Measurements from ENCODE around the gene PODXL2.

PODXL2 gene

GRCh38 chr3:127719369-127719768, 90.4 kb downstream of the PODXL2 start:
- H3K9me3 ChIP-seq (replicated peaks; ENCODE audit: low read length), result no peaks in the 10 kb centered on the region
- H3K4me3 ChIP-seq (ENCODE audit: low read length), result no peak overlapping the region
- H3K4me1 ChIP-seq (ENCODE audit: control insufficient read depth, insufficient read depth, low read length), result peaks cover 13% of the 10 kb centered on the region
- no peaks in the 10 kb centered on the region for H3K27me3 ChIP-seq (ENCODE audit: control insufficient read depth, insufficient read depth, low read length)
- no peak overlapping the region for H3K4me2 ChIP-seq (ENCODE audit: low read length)
- H3K36me3 ChIP-seq (ENCODE audit: insufficient read depth, low read length), result peaks cover 51% of the 10 kb centered on the region
- H3K9ac ChIP-seq (ENCODE audit: low read depth, low read length), result no peak overlapping the region

DNA sequence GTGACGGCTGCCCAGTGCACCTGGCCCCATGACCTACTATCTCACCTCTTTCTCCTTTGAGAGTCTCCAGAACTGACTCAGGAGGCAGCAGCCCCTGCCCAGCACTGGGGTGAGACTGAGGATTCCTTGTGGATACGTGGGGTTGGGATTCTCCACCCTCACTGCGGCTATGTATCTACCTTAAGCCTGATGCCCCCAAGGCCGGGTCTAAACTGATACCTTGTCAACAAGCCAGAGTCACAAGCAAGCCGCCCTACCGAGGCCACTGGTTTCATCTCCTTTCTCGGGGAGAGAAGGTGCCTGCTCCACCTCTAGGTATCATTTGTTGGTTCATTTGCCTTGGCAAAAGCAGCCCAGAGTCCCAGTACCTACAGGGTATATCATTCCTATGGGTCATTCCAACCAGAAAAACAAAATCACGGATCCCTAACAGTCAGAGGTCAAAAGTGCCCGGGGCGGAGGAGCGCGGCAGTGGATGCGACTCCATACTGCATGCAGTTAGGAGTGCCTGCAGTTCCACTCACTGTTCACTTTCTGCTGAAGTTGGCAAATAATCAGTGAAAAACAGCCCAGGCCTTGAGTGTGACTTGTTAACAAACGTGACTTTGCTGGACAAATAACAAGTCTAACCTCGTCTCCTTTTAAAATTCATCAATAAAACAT, 91.3 kb downstream of the PODXL2 start:
- no peak overlapping the region for H3K4me3 ChIP-seq (ENCODE audit: low read length)
- H3K4me2 ChIP-seq (ENCODE audit: low read length), result no peak overlapping the region
- H3K27me3 ChIP-seq (ENCODE audit: control insufficient read depth, insufficient read depth, low read length), result no peaks in the 10 kb centered on the region
- no peak overlapping the region for H3K9ac ChIP-seq (ENCODE audit: low read depth, low read length)
- peaks cover 53% of the 10 kb centered on the region for H3K36me3 ChIP-seq (ENCODE audit: insufficient read depth, low read length)
- H3K4me1 ChIP-seq (ENCODE audit: control insufficient read depth, insufficient read depth, low read length), result peaks cover 13% of the 10 kb centered on the region
- H3K9me3 ChIP-seq (replicated peaks; ENCODE audit: low read length), result no peaks in the 10 kb centered on the region

DNA sequence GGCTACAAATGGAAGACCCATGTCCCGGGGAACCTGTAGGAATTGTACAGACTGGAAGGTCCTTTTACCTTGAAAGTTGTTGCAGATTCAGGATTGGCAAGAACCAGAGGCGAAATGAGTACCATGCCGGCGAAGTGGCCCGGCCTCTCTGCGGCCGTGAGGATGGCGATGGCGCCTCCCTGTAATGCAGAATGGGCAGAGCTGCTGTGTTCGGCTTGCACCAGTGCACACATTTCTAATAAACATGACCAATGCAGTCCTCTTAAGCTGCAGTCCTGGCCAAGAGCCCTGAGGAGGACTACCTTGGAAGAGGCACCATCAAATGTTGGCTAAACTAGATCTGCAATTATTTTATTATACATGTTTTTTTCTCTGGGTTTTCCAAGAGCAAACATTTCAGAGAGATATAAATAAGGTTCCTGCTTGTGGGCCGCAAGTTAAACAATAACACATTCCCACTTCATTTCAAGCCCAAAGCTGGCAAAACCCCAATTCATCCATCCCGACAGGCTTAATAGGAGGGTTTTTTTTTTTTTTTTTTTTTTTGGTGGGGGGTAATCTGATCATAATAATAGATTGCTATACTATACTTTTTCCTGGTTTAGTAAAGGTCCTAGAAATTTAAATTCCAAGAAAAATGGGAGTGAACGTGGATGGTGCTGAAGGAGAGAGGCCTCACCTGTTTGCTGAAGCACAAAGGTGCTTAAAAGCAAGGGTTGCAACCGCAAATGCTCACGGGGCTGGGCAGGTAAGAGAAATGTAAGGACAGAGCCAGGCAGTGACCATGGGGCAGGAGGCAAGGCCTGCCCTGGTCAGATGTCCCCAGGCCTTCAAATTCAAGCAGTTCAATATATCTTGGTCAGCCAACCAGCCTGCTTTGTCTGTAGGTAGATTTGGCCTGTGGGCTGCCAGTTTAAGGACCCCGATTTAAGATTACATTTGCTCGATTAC, 92.3 kb downstream of the PODXL2 start:
- H3K36me3 ChIP-seq (ENCODE audit: insufficient read depth, low read length), result peaks cover 44% of the 10 kb centered on the region

GRCh38 chr3:127722091-127722784, 93.3 kb downstream of the PODXL2 start:
- Histone ChIP-seq H3K27me3 (ENCODE audit: control insufficient read depth, insufficient read depth, low read length) (no peaks in the 10 kb centered on the region), H3K9ac (ENCODE audit: low read depth, low read length) (no peak overlapping the region), H3K36me3 (ENCODE audit: insufficient read depth, low read length) (peaks cover 37% of the 10 kb centered on the region), H3K9me3 (replicated peaks; ENCODE audit: low read length) (no peaks in the 10 kb centered on the region), H3K4me3 (ENCODE audit: low read length) (no peak overlapping the region), H3K4me1 (ENCODE audit: control insufficient read depth, insufficient read depth, low read length) (peaks cover 13% of the 10 kb centered on the region), H3K4me2 (ENCODE audit: low read length) (no peak overlapping the region)

More for the DNA sequence above, 92.3 kb downstream of the PODXL2 start:
- H3K4me1 ChIP-seq (ENCODE audit: control insufficient read depth, insufficient read depth, low read length), result peaks cover 13% of the 10 kb centered on the region
- no peak overlapping the region for H3K4me2 ChIP-seq (ENCODE audit: low read length)
- H3K4me3 ChIP-seq (ENCODE audit: low read length), result no peak overlapping the region
- H3K27me3 ChIP-seq (ENCODE audit: control insufficient read depth, insufficient read depth, low read length), result no peaks in the 10 kb centered on the region
- no peak overlapping the region for H3K9ac ChIP-seq (ENCODE audit: low read depth, low read length)
- no peaks in the 10 kb centered on the region for H3K9me3 ChIP-seq (replicated peaks; ENCODE audit: low read length)

Small RNA genes within 50 kb of the gene (small RNA-seq; reads per million reads assigned to genes)
- 1.0 reads per million, percentile 34 among the genes with 10 or more reads in this experiment for gene MIR7976
